T-helper 22 cell (primary cell): ENCODE data around the gene RASGRP3.

Experiments
- DNase-seq: peaks from one replicate; pipeline ENCODE4 v3.0.0-alpha.2; 2020; ENCODE audit warnings: low read depth

Gene RASGRP3

GRCh38 chr2:33522576-33522975 is 46.1 kb downstream of the RASGRP3 start:
- no peak for DNase-seq

GRCh38 chr2:33525666-33526065 is 49.2 kb downstream of the RASGRP3 start:
- no peak for DNase-seq

- DNase-seq, result no peak
Measured at GRCh38 chr2:33526132-33526531, 49.7 kb downstream of the RASGRP3 start.

GRCh38 chr2:33526921-33527320 is 50.5 kb downstream of the RASGRP3 start:
- no peak for DNase-seq

- DNase-seq, result no peak
Measured at GRCh38 chr2:33528441-33528950, 52.0 kb downstream of the RASGRP3 start.

- DNase-seq, result no peak
Measured at GRCh38 chr2:33529771-33530481, 53.5 kb downstream of the RASGRP3 start.

- no peak for DNase-seq
Measured at GRCh38 chr2:33530690-33531548, 54.5 kb downstream of the RASGRP3 start.

GRCh38 chr2:33531549-33532059 is 55.2 kb downstream of the RASGRP3 start:
- DNase-seq, result no peak

GRCh38 chr2:33532146-33532545 is 55.7 kb downstream of the RASGRP3 start:
- DNase-seq, result no peak

GRCh38 chr2:33532966-33533365 is 56.5 kb downstream of the RASGRP3 start:
- no peak for DNase-seq

GRCh38 chr2:33535421-33535820 is 59.0 kb downstream of the RASGRP3 start:
- DNase-seq, result no peak

- DNase-seq, result no peak
Measured at GRCh38 chr2:33541243-33541642, 64.8 kb downstream of the RASGRP3 start.

- DNase-seq, result no peak
Measured at GRCh38 chr2:33550206-33550605, 73.8 kb downstream of the RASGRP3 start.

GRCh38 chr2:33552758-33553461 is 76.5 kb downstream of the RASGRP3 start:
- DNase-seq, result no peak

GRCh38 chr2:33555681-33556080 is 79.2 kb downstream of the RASGRP3 start:
- no peak for DNase-seq

- DNase-seq, result no peak
Measured at GRCh38 chr2:33559328-33559727, 82.9 kb downstream of the RASGRP3 start.

- DNase-seq, result no peak
Measured at GRCh38 chr2:33560017-33560416, 83.6 kb downstream of the RASGRP3 start.

- no peak for DNase-seq
Measured at GRCh38 chr2:33561872-33562271, 85.4 kb downstream of the RASGRP3 start.

GRCh38 chr2:33570681-33571080 is 94.2 kb downstream of the RASGRP3 start:
- no peak for DNase-seq

- no peak for DNase-seq
Measured at GRCh38 chr2:33573657-33574056, 97.2 kb downstream of the RASGRP3 start.

- DNase-seq, result no peak
Measured at GRCh38 chr2:33577084-33577483, 100.6 kb downstream of the RASGRP3 start.

GRCh38 chr2:33577668-33578067 is 101.2 kb downstream of the RASGRP3 start:
- DNase-seq, result no peak
